ENCODE measurements around the gene ETDC.
A peak's percentile ranks its signal among the peaks of the same experiment; 100 is the strongest.
"Not testable (repeated sequence)": the region's sequence is repeated elsewhere in the genome, so short reads cannot be mapped to it uniquely, and the experiment has no call there.

The ETDC gene

DNA sequence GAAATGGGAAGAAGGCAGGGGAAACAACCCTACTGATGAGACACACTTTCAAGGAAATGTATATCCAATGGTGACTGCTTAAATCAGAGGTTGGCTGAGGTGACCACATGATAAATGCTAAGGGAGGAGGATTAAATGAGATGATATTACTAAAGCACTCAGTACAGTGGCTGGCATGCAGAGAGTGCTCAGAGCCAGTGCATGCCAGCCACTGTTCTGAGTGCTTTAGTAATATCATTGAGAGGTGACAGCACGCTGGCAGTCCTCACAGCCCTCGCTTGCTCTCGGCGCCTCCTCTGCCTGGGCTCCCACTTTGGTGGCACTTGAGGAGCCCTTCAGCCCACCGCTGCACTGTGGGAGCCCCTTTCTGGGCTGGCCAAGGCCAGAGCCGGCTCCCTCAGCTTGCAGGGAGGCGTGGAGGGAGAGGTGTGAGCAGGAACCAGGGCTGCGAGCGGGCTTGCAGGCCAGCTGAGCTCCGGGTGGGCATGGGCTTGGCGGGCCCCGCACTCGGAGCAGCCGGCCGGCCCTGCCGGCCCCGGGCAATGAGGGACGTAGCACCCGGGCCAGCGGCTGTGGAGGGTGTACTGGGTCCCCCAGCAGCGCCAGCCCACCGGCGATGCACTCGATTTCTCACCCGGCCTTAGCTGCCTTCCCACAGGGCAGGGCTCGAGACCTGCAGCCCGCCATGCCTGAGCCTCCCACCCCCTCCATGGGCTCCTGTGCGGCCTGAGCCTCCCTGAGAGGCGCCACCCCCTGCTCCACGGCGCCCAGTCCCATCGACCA, 15.9 kb downstream of the ETDC start:
- H3K36me3 Mint-ChIP-seq (ENCODE audit: low read depth) = peaks cover 55% of the 10 kb centered on the region
- H3K4me3 Mint-ChIP-seq; H3K4me1 Mint-ChIP-seq (ENCODE audit: low read depth); H3K27me3 Mint-ChIP-seq; H3K27ac Mint-ChIP-seq: not testable (repeated sequence)
- peaks cover 15% of the 10 kb centered on the region for H3K9me3 Mint-ChIP-seq

DNA sequence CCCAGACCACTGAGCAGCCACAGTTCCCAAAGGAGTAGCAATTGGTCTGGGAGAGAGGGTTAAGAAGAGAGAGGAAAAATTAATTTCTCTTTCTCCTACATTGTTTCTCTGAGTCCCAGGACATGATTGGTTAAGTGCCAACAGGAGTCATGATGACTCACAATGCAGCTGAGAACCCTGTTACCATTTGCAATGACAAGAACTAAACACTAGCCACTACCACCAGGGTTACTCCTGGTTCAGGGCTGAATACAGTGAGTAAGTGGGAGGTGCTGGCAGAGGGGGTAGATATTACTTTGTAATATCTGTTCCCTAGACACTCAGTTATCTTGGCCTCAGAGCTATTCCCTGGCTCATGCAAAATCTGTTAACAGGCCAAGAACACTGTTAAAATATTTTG, 18.0 kb downstream of the ETDC start:
- Mint-ChIP-seq H3K36me3 (ENCODE audit: low read depth) (peaks cover 42% of the 10 kb centered on the region), H3K27me3 (no peaks in the 10 kb centered on the region), H3K27ac (no peak overlapping the region), H3K9me3 (peaks cover 5% of the 10 kb centered on the region), H3K4me1 (ENCODE audit: low read depth) (peaks cover 3% of the 10 kb centered on the region), H3K4me3 (no peak overlapping the region)

DNA sequence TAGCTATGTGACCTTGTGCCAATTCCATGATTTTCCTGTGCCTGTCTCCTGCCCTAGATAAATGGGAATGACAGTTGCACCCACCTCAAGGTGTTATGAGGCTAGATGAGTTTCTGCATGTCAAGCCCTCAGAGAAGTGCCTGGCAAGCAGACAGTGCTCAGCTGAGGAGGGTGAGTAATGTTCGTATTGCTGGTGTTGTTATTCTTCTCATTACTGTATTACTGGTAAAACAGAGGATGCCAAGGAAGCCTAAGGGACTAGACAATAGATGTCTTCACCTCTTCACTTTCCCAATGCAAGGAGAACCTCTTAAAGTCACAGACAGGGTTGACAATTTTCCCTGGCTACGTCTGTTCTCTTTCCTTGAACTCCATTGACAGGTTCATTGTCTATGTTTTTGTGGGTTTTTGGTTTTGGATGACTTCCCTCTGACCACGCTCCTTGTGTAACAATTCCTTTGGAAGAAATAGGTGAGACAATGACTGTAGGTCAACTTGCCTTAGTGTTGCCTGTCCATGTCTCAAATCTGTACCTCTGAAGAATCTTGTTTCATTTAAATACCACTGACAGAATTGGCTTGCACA, 19.2 kb downstream of the ETDC start:
- Mint-ChIP-seq H3K9me3 (no peaks in the 10 kb centered on the region), H3K36me3 (ENCODE audit: low read depth) (peaks cover 44% of the 10 kb centered on the region), H3K27ac (no peak overlapping the region), H3K27me3 (no peaks in the 10 kb centered on the region), H3K4me1 (ENCODE audit: low read depth) (peaks cover 3% of the 10 kb centered on the region), H3K4me3 (no peak overlapping the region)

DNA sequence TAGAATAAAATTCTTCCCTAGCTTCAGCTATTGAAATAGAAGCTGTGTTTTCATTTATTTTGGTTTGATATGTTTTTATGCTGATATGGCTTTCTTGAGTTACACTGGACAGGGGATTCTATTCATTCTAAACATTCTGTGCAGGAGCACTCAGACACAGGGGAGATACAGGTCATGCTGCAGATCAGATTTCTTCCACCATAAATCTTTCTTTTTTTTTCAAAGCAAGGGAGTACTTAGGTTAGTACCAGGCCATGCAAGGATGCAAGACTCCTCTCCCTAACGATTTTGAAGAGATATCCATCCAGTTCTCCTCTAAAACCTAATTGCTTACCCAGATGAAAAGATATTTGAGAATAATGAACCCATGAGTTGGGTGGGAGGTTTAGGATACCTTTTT, 21.4 kb downstream of the ETDC start:
- Mint-ChIP-seq H3K9me3 (no peaks in the 10 kb centered on the region), H3K27me3 (no peaks in the 10 kb centered on the region), H3K4me3 (no peak overlapping the region), H3K27ac (no peak overlapping the region), H3K4me1 (ENCODE audit: low read depth) (peaks cover 3% of the 10 kb centered on the region), H3K36me3 (ENCODE audit: low read depth) (peaks cover 31% of the 10 kb centered on the region)

DNA sequence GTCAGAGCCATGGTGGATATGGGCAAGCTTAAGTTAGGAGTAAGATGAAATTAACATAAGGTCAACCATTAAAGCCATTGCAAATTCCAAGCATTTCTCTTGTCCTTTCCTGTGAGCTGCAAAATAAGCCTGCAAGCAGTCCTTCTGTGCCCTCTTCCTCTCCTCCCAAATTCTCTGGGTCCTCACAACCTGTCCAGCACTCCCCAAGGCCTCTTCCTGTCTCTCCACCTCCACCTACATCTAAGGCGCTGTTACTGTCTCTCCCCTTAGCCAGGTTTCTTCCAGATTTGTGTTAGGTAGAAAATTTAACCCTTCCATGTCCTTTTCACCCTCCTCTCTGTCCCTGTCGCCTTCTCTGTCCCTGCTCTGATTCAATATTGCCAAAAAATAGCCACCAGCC, 22.2 kb downstream of the ETDC start:
- H3K36me3 Mint-ChIP-seq (ENCODE audit: low read depth) = peaks cover 32% of the 10 kb centered on the region
- no peak overlapping the region for H3K4me3 Mint-ChIP-seq
- H3K27ac Mint-ChIP-seq = no peak overlapping the region
- no peaks in the 10 kb centered on the region for H3K27me3 Mint-ChIP-seq
- no peaks in the 10 kb centered on the region for H3K9me3 Mint-ChIP-seq
- H3K4me1 Mint-ChIP-seq (ENCODE audit: low read depth) = peaks cover 3% of the 10 kb centered on the region

DNA sequence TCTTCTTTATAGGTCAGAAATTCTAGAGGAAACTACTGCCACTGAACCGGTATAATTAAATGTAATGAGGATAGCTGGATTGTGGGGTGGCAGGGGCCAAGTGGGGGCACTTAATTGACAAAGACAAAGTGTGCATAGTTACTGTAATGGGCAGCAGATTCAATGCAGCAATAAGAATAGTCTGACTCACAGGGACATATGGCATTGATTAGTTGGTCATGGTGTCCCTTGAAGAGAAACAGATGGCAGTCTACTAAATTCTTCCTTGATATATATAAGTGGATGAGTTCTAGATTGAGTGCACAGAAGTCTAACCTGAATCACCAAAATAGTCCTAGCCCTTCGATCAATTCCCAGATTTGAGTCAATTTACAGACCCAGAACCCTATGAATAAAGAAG, 31.6 kb downstream of the ETDC start:
- peaks cover 57% of the 10 kb centered on the region for H3K4me1 Mint-ChIP-seq (ENCODE audit: low read depth)
- no peak overlapping the region for H3K27ac Mint-ChIP-seq
- H3K36me3 Mint-ChIP-seq (ENCODE audit: low read depth) = peaks cover 22% of the 10 kb centered on the region
- peak overlapping the region; percentile 86 for H3K4me3 Mint-ChIP-seq
- no peaks in the 10 kb centered on the region for H3K27me3 Mint-ChIP-seq
- H3K9me3 Mint-ChIP-seq = no peaks in the 10 kb centered on the region

DNA sequence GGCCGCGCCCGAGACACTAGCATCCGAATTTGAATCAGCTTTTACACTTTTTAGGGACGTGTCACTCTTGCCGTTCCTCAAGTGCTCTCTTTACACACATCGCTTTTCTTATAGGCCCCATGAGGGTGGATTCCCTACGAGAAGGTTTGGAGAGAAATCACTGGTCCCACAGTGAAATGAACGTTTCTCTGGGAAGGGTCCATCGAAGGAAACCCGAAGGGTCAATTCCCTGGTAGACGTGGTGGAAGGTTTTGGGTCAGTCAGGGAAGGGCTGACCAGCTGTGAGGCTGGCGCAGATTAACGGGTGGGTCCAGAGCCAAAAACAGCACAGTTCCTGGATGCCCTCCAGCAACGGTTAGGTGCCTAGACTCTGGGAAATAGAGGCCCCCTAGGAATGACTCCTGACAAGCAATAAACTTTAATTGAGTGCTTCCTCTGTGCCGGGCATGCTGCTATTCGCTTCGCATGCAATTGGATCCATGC, 35.9 kb downstream of the ETDC start:
- peak overlapping the region; percentile 52 for H3K27ac Mint-ChIP-seq
- H3K27me3 Mint-ChIP-seq = no peaks in the 10 kb centered on the region
- peaks cover 16% of the 10 kb centered on the region for H3K36me3 Mint-ChIP-seq (ENCODE audit: low read depth)
- H3K9me3 Mint-ChIP-seq = no peaks in the 10 kb centered on the region
- H3K4me1 Mint-ChIP-seq (ENCODE audit: low read depth) = peaks cover 37% of the 10 kb centered on the region
- peak overlapping the region; percentile 79 for H3K4me3 Mint-ChIP-seq

DNA sequence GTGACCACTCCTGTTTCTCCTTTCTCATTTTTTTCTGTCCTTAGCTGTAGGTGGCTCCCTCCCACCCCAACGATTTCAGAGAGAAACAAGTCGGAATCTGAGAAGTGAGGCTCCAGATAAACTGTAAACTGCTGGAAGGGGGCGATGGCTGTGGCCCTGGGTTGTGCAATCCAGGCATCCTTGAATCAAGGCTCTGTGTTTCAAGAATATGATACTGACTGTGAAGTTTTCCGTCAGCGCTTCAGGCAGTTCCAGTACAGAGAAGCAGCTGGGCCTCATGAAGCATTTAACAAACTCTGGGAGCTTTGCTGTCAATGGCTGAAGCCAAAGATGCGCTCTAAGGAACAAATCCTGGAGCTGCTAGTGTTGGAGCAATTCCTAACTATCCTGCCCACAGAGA, 37.7 kb downstream of the ETDC start:
- H3K9me3 Mint-ChIP-seq = no peaks in the 10 kb centered on the region
- no peak overlapping the region for H3K27ac Mint-ChIP-seq
- H3K36me3 Mint-ChIP-seq (ENCODE audit: low read depth) = peaks cover 19% of the 10 kb centered on the region
- H3K4me3 Mint-ChIP-seq = no peak overlapping the region
- H3K4me1 Mint-ChIP-seq (ENCODE audit: low read depth) = peaks cover 18% of the 10 kb centered on the region
- no peaks in the 10 kb centered on the region for H3K27me3 Mint-ChIP-seq

DNA sequence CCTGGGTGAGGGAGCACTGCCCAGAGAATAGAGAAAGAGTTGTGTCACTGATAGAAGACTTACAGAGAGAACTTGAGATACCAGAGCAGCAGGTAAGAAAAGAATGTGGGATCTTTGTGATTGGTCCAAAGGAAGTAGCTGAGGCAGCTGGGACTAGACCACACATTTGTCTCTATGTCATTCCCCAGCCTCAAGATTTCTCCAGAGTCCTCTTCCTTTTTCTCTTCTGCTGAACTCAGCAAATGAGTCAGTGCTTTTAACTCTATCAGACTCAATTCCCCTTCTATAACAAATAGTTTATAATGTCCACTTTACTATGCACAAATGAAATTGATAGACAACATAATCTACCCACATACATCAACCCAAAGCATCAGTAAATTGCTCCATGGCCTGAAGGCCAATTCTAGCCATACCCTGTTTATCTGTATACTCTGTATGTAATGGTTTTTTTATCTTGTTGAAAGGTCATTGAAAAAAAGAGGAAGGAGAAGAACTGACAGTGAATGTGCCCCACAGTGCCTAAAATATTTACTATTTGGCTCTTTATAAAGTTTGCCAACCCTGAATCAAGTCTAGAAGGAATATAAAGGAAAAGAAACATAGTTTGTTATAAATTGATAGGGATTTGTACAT, 38.2 kb downstream of the ETDC start:
- no peak overlapping the region for H3K27ac Mint-ChIP-seq
- H3K4me1 Mint-ChIP-seq (ENCODE audit: low read depth) = peaks cover 13% of the 10 kb centered on the region
- no peaks in the 10 kb centered on the region for H3K9me3 Mint-ChIP-seq
- H3K4me3 Mint-ChIP-seq = no peak overlapping the region
- H3K27me3 Mint-ChIP-seq = no peaks in the 10 kb centered on the region
- peaks cover 19% of the 10 kb centered on the region for H3K36me3 Mint-ChIP-seq (ENCODE audit: low read depth)

DNA sequence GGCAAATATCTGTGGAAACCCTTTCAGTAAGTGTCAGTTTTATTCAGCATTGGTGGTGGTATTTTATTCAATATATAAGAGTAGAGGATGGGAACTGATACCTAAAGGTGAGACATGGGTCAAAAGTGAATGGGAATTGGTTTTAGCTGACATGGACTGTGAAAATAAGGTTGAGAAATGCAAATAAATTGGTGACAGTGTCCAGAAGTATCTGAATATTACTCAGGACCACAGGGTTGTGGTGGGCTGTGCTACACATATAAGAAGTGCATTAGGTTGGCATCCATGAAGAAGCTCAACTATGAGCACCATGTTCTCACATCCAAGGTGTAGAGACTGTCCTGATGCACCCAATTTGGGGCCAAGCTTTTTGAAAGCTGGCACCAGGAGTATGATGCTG, 45.0 kb downstream of the ETDC start:
- Mint-ChIP-seq H3K4me3 (no peak overlapping the region), H3K4me1 (ENCODE audit: low read depth) (no peaks in the 10 kb centered on the region), H3K36me3 (ENCODE audit: low read depth) (peaks cover 15% of the 10 kb centered on the region), H3K27ac (no peak overlapping the region), H3K27me3 (no peaks in the 10 kb centered on the region), H3K9me3 (no peaks in the 10 kb centered on the region)

Measured in stimulated activated naive CD8-positive, alpha-beta T cell treated with anti-CD3 and anti-CD28 coated beads, Interleukin-15, Interleukin-2, amounts not matched to agents 100 ng/mL and 50 ng/mL, for 24 hours (primary cell).